ENCODE data around the gene SLC52A1.
"Not testable (repeated sequence)": the region's sequence is repeated elsewhere in the genome, so short reads cannot be mapped to it uniquely, and the experiment has no call there.

Gene SLC52A1

DNA sequence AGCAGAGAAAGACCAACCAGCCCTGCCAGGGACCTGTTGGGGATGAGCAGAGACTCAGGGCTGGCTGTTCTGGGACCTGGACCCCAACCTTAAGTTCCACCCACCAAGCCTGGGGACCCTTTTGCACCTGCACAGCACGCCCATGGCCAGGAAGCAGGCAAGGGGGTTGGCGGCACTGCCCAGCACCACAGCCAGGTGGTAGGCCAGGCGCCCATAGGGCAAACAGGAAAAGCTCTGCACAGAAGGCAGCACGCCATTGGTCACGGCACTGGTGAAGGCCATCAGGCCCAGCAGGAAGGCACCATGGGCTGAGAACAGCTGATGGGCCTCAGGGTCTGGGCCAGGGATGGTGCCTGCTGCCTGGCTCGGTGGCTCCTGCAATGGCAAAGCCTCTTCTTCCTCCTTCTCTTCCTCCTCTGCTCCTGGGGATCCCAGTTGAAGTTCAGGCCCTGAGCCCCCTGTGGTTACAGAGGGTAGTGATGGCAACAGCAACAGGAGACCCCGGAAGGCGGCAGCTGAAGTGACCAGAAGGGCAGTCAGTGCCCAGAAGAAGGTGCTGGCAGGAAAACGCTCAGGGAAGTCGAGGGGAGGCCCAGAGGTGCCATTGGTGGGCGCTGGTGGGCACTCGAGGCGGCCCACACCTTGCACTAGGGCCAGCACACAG lies 1.7 kb downstream of the SLC52A1 start:
- CTCF ChIA-PET, result interaction anchor here (0.7 kb wide), 1 partner anchor 109 kb away, joined by 4 read pairs; no protein-coding TSS in a partner anchor
- H3K27ac ChIP-seq, result no peak overlapping the region
- TF ChIP-seq, protein P1, sequence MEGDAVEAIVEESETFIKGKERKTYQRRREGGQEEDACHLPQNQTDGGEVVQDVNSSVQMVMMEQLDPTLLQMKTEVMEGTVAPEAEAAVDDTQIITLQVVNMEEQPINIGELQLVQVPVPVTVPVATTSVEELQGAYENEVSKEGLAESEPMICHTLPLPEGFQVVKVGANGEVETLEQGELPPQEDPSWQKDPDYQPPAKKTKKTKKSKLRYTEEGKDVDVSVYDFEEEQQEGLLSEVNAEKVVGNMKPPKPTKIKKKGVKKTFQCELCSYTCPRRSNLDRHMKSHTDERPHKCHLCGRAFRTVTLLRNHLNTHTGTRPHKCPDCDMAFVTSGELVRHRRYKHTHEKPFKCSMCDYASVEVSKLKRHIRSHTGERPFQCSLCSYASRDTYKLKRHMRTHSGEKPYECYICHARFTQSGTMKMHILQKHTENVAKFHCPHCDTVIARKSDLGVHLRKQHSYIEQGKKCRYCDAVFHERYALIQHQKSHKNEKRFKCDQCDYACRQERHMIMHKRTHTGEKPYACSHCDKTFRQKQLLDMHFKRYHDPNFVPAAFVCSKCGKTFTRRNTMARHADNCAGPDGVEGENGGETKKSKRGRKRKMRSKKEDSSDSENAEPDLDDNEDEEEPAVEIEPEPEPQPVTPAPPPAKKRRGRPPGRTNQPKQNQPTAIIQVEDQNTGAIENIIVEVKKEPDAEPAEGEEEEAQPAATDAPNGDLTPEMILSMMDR (conservative IDR thresholded peaks at IDR 0.05; ENCODE audit: low read depth), result no peak
- POLR2A ChIA-PET (ENCODE audit: low non-redundant PET), result no interaction called here
- no peak for DNase-seq (ENCODE audit: low spot score)

- ChIA-PET POLR2A (ENCODE audit: low non-redundant PET) (no interaction called here), CTCF (no interaction called here)
- H3K27ac ChIP-seq, result no peak overlapping the region
- no peak for DNase-seq (ENCODE audit: low spot score)
- TF ChIP-seq, protein P1 (conservative IDR thresholded peaks at IDR 0.05; ENCODE audit: low read depth), result no peak
Observed at GRCh38 chr17:5032865-5033264, 2.4 kb downstream of the SLC52A1 start.

GRCh38 chr17:5031365-5032082 lies 3.7 kb downstream of the SLC52A1 start:
- TF ChIP-seq, protein P1 (conservative IDR thresholded peaks at IDR 0.05; ENCODE audit: low read depth), result peak; percentile 73
- POLR2A ChIA-PET (ENCODE audit: low non-redundant PET), result no interaction called here
- H3K27ac ChIP-seq, result peak overlapping the region; percentile 54
- CTCF ChIA-PET, result interaction anchor here (0.8 kb wide), 1 partner anchor 51 kb away, joined by 4 read pairs; no protein-coding TSS in a partner anchor
- peak; percentile 67 for DNase-seq (ENCODE audit: low spot score)

DNA sequence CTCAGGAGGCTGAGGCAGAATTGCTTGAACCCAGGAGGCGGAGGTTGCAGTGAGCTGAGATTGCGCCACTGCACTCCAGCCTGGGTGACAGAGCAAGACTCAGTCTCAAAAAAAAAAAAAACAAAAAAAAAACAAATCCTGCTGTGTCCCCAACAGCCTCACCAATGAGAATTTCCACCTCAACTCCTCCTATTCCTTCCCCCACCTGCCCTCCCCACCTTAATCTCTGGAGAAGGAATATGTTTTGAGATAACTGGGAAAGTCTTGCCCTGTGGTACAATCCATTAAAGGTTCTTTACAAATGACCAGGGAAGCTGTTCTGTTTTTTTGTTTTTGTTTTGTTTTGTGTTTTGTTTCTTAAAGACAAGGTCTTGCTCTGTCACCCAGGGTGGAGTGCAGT lies 5.1 kb downstream of the SLC52A1 start:
- DNase-seq (ENCODE audit: low spot score); H3K27ac ChIP-seq; POLR2A ChIA-PET (ENCODE audit: low non-redundant PET): not testable (repeated sequence)
- CTCF ChIA-PET, result interaction anchor here (1.2 kb wide), 1 partner anchor 16 kb away, joined by 4 read pairs; no protein-coding TSS in a partner anchor

- CTCF ChIA-PET, result interaction anchor here (0.6 to 1.8 kb wide), 2 partner anchors 34 to 316 kb away, joined by 3 to 4 read pairs; no protein-coding TSS in a partner anchor
- no peak for DNase-seq (ENCODE audit: low spot score)
- no peak overlapping the region for H3K27ac ChIP-seq
- POLR2A ChIA-PET (ENCODE audit: low non-redundant PET), result no interaction called here
- TF ChIP-seq, protein P1 (conservative IDR thresholded peaks at IDR 0.05; ENCODE audit: low read depth), result no peak
Observed at GRCh38 chr17:5027916-5028315, 7.3 kb downstream of the SLC52A1 start.

DNA sequence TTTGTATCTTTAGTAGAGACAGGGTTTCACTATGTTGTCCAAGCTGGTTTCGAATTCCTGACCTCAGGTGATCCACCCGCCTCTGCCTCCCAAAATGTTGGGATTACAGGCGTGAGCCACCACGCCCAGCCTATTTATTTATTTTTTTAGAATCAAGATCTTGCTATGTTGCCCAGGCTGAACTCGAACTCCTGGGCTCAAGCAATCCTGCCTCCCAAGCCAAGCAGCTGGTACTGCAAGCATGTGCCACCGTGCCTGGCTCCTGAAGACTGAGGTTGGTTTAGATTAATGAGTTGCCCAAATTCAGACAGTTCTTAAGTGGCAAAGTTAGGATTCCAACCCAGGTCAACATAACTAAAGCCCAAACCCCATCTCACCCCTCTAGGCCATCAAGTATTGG lies 7.9 kb downstream of the SLC52A1 start:
- no peak overlapping the region for H3K27ac ChIP-seq
- POLR2A ChIA-PET (ENCODE audit: low non-redundant PET), result no interaction called here
- no peak for DNase-seq (ENCODE audit: low spot score)
- TF ChIP-seq, protein P1 (conservative IDR thresholded peaks at IDR 0.05; ENCODE audit: low read depth), result no peak
- CTCF ChIA-PET, result interaction anchor here (1.8 kb wide), 1 partner anchor 35 kb away, joined by 4 read pairs; no protein-coding TSS in a partner anchor

- H3K27ac ChIP-seq, result peak overlapping the region; percentile 65
- ChIA-PET POLR2A (ENCODE audit: low non-redundant PET) (no interaction called here), CTCF (interaction anchor here (0.6 kb wide), 1 partner anchor 38 kb away, joined by 3 read pairs; no protein-coding TSS in a partner anchor)
- TF ChIP-seq, protein P1 (conservative IDR thresholded peaks at IDR 0.05; ENCODE audit: low read depth), result no peak
- no peak for DNase-seq (ENCODE audit: low spot score)
Observed at GRCh38 chr17:5024604-5025003, 10.6 kb downstream of the SLC52A1 start.
